HG03565 (cell line): ENCODE data around the gene SENP7.
A peak's percentile ranks its signal among the peaks of the same experiment; 100 is the strongest.
"Not testable (repeated sequence)": the region's sequence is repeated elsewhere in the genome, so short reads cannot be mapped to it uniquely, and the experiment has no call there.

ENCODE experiments used
- ATAC-seq: cut with Tn5 transposase; IDR thresholded peaks from one replicate; pipeline ENCODE4 v1.9.1; 2021; ENCODE audit warnings: mild to moderate bottlenecking, moderate library complexity; ENCODE audit not compliant: unreplicated experiment

Gene SENP7

DNA sequence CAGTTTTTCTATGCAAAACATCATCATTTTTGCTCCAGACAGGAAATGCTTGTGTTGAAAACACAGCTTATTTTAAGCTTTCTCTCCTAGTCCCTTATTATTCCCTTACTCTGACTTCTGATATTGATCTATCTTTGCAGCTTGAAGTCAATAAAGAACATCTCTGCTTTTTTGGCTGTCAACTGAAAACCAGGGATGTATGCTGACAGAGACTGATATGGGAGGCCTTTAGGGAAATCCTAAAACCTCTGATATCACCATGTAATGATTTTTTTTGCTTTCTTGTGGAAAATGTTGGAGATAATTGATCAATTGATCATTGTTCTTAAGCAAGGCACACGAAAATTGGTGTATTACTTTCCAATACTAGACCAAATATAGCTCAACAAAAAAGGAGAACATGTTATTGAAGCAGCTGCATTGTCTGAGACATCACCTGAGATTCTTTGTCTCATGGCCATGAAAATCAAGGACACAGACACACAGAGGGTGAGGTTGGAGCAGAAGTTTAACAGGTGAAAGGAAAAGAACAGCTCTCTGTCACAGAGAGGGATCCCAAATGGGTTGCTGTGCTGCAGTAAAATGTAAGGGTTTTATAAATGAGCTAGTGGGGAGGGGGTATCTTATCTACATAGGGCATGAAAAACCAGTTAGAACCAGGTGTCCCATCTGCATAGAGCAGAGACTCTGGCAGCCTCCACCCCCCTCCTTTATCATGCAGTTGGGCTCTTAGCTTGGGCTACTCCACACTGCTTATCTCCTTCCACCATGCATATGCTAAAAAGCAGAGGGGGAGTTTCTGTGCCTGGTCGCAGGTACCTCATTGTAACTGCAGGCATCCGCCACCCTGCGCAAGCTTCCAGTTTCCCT, 17.0 kb upstream of the SENP7 start:
- ATAC-seq, result no peak

DNA sequence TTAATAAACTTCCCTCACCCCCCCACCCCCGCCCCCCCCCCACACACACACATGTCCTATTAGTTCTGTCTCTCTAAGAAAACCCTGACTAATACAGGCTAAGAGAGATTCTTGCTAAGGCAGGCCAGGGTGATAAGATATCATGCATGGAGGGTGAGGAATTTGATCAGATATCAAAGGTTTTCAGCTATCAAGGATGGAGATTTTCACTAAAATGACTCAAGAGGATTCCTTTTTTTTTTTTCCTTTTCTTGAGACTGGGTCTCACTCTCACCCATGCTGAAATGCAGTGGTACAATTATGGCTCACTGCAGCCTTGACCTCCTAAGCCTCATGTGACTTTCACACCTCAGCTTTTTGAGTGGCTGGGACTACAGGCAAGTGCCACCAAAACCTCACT, 14.9 kb upstream of the SENP7 start:
- no peak for ATAC-seq

DNA sequence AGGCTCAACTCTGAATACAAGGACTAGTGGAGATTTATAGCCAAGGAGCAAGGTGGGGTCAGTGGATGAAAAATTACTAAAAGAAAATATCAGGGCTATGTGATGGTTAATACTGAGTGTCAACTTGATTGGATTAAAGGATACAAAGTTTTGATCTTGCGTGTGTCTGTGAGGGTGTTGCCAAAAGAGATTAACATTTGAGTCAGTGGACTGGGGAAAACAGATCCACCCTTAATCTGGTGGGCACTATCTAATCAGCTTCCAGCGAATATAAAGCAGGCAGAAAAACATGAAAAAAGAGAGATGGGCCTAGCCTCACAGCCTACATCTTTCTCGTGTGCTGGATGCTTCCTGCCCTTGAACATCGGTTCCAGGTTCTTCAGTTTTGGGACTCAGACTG, 14.4 kb upstream of the SENP7 start:
- no peak for ATAC-seq

DNA sequence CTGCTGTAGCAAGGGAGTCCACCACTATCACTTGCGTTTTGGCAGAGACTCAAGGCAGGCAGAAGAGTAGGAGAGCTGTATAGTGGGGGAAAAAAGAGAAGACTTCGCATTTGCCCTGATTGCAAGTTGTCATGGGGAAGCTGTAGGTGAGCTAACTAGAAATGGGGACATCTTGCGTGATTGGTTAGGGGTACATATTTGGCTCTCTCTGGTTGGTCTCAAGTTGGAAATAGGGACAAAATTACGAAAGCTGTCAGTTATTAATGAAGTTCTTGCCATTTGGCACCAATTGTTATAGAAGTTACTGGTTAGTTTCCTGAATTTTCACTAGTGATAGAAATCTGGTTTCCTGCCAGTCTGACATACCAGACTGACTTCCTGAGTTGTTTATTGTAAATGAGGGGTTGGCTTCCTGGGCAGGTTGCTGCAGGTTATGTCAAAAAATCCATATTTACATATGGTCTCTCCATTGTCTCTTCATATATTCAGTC, 8.2 kb upstream of the SENP7 start:
- ATAC-seq, result no peak

DNA sequence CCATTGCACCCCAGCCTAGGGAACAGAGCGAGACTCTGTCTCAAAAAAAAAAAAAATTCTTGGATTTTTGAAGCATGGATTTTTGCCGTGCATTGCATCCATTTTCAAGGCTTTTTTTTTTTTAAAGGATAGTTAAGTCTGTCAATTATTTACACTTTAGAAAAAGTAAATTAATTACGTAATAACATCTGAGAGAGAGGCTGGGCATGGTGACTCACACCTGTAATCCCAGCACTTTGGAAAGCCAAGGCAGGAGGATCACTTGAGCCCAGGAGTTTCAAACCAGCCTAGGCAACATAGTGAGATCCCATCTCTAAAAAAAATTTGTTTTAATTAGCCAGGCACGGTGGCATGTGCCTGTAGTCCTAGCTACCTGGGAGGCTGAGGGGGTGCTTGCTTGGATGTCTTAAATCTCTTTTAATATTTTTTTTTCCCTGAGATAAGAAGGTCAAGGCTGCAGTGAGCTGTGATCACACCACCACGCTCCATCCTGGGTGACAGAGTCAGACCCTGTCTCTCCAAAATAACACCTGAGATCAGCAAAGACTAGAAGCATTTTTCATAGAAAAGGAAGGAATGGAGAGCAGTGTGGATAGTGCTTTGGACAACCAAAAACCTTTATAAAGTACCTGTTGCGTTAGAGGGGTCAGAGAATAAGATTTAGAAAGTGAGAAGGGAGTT, 6.8 kb upstream of the SENP7 start:
- no peak for ATAC-seq

DNA sequence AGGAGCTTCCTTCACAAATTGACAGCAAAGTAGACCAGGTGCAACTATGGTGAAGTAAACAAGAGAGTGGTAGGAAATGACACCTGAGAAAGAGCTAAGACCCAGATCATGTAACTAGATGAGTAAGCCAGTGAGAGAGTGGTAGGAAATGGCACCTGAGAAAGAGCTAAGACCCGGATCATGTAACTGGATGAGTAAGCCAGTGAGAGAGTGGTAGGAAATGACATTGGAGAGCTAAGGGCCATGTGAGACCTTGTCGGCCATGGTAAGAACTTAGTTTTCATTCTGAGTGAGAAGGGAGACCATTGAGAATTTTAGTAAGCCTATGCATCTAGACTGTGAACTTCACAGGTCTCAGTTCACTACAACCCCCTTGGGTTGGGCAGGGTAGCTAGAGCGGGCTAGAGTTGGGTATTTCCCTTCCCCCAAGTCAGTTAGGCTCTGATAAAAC, 5.4 kb upstream of the SENP7 start:
- peak; percentile 99 for ATAC-seq

DNA sequence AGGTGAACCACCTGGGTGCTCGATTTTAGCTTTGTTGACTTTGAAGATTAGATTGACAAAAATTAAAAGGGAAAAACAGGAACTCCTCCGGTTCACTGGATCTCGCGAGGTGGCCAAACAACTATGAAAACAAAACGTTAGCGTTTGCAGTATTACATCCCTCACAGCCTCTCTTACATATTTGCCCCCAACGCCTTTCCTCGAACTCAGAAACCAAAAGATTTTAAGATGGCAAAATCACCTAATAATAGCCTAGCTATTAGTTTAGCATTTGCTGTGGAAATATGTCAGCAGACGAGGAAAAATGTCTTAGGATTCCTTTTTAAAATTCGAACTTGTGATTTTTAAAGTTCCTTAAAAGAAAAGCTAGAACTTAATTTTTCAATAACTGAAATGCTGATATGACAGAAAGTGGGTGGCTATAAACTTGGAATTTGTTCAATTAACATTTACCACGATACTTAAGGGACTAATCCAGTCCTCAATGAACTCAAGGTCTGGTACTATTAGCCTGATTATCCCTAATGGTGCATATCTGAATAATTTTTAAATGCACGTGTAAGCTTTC, 491 bp upstream of the SENP7 start:
- ATAC-seq, result no peak

DNA sequence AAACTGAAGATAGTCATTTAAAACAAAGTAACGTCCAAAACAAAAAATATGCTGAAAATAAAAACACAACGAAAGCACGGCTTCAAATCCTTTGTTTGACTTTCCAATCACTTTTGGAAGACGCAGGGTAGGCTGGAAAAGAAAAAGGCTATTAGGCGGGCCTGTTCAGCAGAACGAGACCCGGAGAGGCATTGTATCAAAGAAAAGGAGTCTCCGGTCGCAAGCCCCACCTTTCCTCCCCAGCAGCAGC, 691 bp downstream of the SENP7 start:
- ATAC-seq, result no peak

DNA sequence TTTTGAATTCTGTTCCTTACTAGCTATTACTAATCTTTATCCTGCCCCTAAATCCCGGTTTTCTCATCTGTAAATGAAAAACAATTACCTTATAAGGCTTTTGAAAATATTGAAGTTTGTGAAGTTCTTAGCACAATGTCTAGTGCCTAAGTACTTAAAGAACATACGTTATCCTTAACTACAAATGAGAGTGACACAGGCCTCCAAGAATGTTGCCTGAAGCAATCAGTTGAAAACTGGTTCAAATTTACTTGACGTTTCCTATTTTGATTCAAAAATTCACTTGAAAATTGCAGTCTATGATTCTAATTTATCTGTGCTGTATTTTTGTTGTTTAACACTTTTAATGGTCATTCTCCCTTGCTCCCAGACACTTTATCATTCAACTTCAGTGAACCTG, 3.2 kb downstream of the SENP7 start:
- ATAC-seq, result no peak

DNA sequence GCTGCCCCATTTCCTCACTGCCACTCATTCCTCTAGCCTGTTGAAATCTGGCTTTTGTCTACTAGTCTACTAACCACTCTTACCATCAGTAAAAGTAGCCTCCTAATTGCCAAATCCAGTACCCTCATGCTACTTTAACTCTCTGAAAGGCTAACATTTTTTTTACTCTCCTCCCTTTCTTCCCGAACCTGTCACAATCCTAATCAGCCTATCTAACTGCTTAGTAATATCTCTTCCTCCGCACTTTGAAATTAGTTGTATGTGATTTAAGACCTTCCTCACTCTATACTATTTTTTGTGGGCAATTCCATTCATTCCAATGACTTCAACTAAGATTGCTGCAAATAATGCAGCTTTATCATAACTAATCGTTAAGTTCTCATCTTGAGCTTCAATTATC, 3.7 kb downstream of the SENP7 start:
- ATAC-seq, result no peak

DNA sequence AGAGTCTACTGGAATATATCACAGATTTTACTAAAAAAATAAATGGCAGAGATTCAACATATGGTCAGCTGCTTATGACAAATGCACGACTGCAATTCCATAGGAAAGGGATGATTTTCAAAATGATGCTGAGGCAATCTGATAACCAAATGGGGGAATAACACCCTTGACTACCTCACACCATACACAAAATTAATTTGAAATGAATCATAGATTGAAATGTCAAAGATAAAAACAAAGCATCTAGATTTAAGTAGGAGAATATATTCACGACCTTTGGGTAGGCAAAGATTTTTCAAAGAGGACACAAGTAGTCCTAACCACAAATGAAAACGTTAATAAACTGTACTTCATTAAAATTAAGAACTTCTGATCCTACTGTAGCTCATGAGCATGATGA, 11.2 kb downstream of the SENP7 start:
- ATAC-seq, result no peak

DNA sequence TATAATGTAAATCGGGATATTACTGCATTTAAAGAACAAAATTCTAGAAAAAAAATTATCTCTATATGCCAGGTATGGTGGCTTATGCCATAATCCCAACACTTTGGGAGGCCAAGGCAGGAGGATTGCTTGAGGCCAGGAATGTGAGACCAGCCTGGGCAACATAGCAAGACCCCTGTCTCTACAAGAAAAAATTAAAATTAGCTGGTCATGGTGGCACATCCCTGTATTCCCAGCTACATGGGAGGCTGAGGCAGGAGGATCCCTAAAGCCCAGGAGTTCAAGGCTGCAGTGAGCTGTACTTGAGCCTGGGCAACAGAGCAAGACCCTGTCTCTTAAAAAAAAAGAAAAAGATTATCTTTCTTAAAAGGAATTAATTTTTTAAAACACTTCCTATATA, 12.8 kb downstream of the SENP7 start:
- no peak for ATAC-seq

DNA sequence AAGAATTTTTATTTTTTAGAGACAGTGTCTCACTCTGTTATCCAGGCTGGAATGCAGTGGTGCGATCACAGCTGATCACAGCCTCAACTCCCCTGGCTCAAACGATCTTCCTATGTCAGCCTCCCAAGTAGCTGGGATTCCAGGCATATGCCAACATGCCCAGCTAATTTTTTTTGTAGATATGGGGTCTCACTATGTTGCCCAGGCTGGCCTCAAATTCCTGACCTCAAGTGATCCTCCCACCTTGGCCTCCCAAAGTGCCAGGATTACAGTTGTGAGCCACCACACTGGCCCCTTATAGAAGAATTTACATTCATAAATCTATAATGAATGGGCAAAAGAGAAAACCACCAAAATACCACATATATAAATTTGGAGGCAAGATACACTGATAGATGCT, 15.2 kb downstream of the SENP7 start:
- ATAC-seq, result no peak

DNA sequence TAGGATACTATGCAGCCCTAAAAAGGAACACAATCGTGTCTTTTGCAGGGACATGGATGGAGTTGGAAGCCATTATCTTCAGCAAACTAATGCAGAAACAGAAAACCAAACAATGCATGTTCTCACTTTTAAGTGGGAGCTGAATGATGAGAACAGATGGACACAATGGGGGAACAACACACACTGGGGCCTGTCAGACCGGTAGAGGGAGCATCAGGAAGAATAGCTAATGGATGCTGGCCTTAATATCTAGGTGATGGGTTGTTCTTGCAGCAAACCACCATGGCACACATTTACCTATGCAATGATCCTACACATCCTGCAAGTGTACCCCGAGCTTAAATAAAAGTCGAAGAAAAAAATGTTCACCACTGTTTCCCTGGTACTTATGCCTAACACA, 17.5 kb downstream of the SENP7 start:
- no peak for ATAC-seq

DNA sequence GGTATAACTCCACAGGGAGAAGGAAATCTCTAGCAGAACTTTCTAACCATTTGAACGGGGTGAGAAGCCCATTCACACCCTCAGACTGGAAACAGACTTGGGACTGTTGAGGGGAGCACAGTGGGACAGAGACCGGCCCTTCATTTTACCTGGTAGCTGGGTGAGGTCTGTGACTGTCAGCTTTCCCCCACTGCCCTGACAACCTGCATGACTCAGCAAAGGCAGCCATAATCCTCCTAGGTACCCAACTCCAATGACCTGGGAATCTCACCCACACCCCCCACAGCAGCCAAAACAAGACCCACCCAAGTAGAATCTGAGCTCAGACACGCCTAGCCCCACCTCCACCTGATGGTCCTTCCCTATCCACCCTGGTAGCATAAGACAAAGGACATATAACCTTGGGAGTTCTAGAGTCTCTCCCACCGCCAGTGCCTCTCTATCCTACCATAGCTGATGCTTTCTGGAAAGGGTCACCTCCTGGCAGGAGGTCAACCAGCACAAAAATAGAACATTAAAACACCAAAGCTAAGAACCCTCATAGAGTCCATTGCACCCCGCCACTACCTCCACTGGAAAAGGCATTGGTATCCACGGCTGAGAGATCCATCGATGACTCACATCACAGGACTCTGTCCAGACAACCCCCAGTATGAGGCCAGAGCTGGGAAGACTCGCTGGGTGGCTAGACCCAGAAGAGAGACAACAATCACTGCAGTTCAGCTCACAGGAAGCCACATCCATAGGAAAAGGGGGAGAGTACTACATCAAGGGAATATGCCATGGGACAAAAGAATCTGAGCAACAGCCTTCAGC, 28.0 kb downstream of the SENP7 start:
- no peak for ATAC-seq

DNA sequence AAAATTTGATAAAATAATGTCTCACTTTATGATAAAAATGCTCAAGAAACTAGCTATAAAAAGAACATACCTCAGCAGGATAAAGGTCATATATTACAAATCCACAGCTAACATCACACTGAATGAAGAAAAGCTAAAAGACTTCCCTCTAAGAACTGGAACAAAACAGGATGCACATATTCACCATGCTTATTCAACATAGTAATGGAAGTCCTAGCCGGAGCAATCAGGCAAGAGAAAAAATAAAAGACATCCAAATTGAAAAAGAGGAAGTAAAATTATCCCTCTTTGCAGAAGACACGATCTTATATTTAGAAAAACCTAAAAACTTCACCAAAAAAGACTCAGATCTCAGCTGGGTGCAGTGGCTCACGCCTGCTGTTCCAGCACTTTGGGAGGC, 34.0 kb downstream of the SENP7 start:
- no peak for ATAC-seq

DNA sequence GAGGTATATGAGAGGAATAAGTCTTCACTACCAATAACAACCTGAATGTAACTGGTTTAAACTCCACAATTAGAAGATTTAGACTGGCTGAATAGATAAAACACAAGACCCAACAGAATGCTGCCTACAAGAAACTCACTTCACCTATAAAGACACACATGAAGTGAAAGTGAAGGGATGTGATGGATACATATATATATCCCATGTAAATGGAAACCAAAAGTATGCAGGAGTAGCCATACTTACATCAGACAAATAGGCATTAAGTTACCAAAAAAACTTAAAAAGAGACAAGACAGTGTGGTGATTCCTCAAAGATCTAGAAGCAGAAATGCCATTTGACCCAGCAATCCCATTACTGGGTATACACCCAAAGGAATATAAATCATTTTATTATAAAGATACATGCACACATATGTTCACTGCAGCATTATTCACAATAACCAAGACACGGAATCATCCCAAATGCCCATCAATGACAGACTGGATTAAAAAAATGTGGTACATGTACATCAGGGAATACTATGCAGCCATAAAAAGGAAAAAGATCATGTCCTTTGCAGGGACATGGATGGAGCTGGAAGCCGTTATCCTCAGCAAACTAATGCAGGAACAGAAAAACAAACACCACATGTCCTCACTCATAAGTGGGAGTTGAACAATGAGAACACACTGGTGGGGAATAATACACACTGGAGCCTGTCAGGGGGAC, 38.0 kb downstream of the SENP7 start:
- ATAC-seq, result not testable (repeated sequence)

DNA sequence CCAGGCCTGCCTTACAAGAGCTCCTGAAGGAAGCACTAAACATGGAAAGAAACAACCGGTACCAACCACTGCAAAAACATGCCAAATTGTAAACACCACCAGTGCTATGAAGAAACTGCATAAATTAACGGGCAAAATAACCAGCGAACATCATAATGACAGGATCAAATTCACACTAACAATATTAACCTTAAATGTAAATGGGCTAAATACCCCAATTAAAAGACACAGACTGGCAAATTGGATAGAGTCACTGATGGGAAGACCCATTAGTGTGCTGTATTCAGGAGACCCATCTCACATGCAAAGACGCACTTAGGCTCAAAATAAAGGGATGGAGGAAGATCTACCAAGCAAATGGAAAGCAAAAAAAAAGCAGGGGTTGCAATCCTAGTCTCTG, 44.3 kb downstream of the SENP7 start:
- ATAC-seq, result not testable (repeated sequence)

DNA sequence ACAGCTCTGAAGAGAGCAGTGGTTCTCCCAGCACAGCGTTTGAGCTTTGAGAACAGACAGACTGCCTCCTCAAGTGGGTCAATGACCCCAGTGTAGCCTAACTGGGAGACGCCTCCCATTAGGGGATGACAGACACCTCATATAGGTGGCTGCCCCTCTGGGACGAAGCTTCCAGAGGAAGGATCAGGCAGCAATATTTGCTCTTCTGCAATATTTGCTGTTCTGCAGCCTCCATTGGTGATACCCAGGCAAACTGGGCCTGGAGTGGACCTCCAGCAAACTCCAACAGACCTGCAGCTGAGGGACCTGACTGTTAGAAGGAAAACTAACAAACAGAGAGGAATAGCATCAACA, 45.7 kb downstream of the SENP7 start:
- ATAC-seq, result not testable (repeated sequence)

DNA sequence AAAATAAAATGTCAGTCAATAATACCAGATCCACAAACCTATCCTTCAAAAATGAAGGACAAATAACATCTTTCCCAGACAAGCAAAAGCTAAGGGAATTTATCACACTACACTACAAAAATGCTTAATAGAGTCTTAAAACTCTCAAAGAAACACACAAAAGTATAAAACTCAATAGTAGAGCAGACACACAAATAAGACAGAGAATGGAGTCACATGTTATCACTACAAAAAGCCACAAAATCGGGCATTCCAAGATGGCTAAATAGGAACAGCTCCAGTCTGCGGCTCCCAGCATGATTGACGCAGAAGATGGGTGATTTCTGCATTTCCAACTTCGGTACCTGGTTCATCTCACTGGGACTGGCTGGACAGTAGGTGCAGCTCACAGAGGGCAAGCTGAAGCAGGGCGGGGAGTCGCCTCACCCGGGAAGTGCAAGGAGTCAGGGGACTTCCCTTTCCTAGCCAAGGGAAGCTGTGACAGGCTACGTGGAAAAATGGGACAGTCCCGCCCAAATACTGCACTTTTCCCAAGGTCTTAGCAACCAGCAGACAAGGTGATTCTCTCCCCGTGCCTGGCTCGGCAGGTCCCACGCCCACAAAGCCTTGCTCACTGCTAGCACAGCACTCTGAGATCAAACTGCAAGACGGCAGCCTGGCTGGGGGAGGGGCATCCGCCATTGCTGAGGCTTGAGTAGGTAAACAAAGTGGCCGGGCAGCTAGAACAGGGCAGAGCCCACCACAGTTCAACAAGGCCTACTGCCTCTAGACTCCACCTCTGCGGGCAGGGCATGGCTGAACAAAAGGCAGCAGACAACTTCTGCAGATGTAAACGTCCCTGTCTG, 46.3 kb downstream of the SENP7 start:
- no peak for ATAC-seq
